ENCODE data around the gene SPIRE2.

The SPIRE2 gene

GRCh38 chr16:89917773-89918452 lies 89.6 kb downstream of the SPIRE2 start:
- no peak for TF ChIP-seq CTCF (IDR thresholded peaks at IDR 0.05; ENCODE audit: low read depth, low read length)
- H3K27me3 ChIP-seq (ENCODE audit: insufficient read depth, low read depth, severe bottlenecking) = no peaks in the 10 kb centered on the region
- peak; percentile 43 for DNase-seq

GRCh38 chr16:89918453-89919347 lies 90.4 kb downstream of the SPIRE2 start, which contains the start of gene MC1R:
Gene MC1R (plus strand): TSS chr16:89918862. CDS start chr16:89919259, 397 bp downstream.
- Histone ChIP-seq H3K27me3 (ENCODE audit: insufficient read depth, low read depth, severe bottlenecking) (no peaks in the 10 kb centered on the region), H3K27ac (0 out of 2 replicates have a peak within 1 kb of the TSS, but pooled peaks have one; percentile 21), H3K36me3 (no peaks in the 10 kb centered on the region), H3K4me3 (ENCODE audit: low read depth, low read length) (peak within 1 kb of the TSS; percentile 26), H3K9me3 (ENCODE audit: severe bottlenecking) (no peaks in the 10 kb centered on the region)
- 0 out of 2 replicates have a peak, but pooled peaks have one; percentile 22 for TF ChIP-seq CTCF (IDR thresholded peaks at IDR 0.05; ENCODE audit: low read depth, low read length)
- peak; percentile 42 for DNase-seq

More at GRCh38 chr16:89917773-89918452, 89.6 kb downstream of the SPIRE2 start:
- H3K4me3 ChIP-seq (ENCODE audit: low read depth, low read length) = peak overlapping the region; percentile 26
- H3K9me3 ChIP-seq (ENCODE audit: severe bottlenecking) = no peaks in the 10 kb centered on the region
- H3K36me3 ChIP-seq = no peaks in the 10 kb centered on the region
- 0 out of 2 replicates have a peak overlapping the region, but pooled peaks have one; percentile 21 for H3K27ac ChIP-seq

- no peaks in the 10 kb centered on the region for H3K9me3 ChIP-seq (ENCODE audit: severe bottlenecking)
- no peak overlapping the region for H3K27ac ChIP-seq
- no peaks in the 10 kb centered on the region for H3K36me3 ChIP-seq
- no peaks in the 10 kb centered on the region for H3K27me3 ChIP-seq (ENCODE audit: insufficient read depth, low read depth, severe bottlenecking)
- DNase-seq = no peak
- TF ChIP-seq CTCF (IDR thresholded peaks at IDR 0.05; ENCODE audit: low read depth, low read length) = no peak
- H3K4me3 ChIP-seq (ENCODE audit: low read depth, low read length) = no peak overlapping the region
Observed at GRCh38 chr16:89919535-89920406, 91.5 kb downstream of the SPIRE2 start.

GRCh38 chr16:89920723-89921122 lies 92.4 kb downstream of the SPIRE2 start:
- Histone ChIP-seq H3K27me3 (ENCODE audit: insufficient read depth, low read depth, severe bottlenecking) (no peaks in the 10 kb centered on the region), H3K27ac (no peak overlapping the region), H3K9me3 (ENCODE audit: severe bottlenecking) (no peaks in the 10 kb centered on the region), H3K4me3 (ENCODE audit: low read depth, low read length) (no peak overlapping the region), H3K36me3 (no peaks in the 10 kb centered on the region)
- DNase-seq = no peak
- no peak for TF ChIP-seq CTCF (IDR thresholded peaks at IDR 0.05; ENCODE audit: low read depth, low read length)
